HEK293T (cell line): ENCODE results near the gene LHPP.

Source experiments
- CTCF ChIA-PET: fragments of 350-600 bp; formaldehyde crosslinking; extraction: SDS; loops from one replicate; lab custom pipeline; 2021; ENCODE audit warnings: antibody characterized with exemption, inconsistent platforms; lab: Yijun Ruan, JAX
- POLR2A ChIA-PET: fragments of 350-600 bp; formaldehyde crosslinking; extraction: SDS; loops from one replicate; lab custom pipeline; 2020; ENCODE audit warnings: antibody characterized with exemption, inconsistent platforms; lab: Yijun Ruan, JAX
- DNase-seq: peaks from one replicate; pipeline ENCODE4 v3.0.0; 2012; ENCODE audit warnings: mixed read lengths; ENCODE audit errors: extremely low spot score
- ARNT ChIP-seq: fragments of 450-650 bp; IDR thresholded peaks from 2 replicates; pipeline ENCODE4 v1.6.1; 2017; ENCODE audit warnings: mild to moderate bottlenecking
- BHLHE40 ChIP-seq: fragments of 450-650 bp; IDR thresholded peaks from 2 replicates; pipeline ENCODE4 v1.6.1; 2016; ENCODE audit warnings: mild to moderate bottlenecking, moderate library complexity, borderline replicate concordance
- CTBP1 ChIP-seq: fragments of 450-650 bp; IDR thresholded peaks from 2 replicates; pipeline ENCODE4 v1.6.1; 2016; ENCODE audit warnings: borderline replicate concordance
- ELF4 ChIP-seq: fragments of 450-650 bp; IDR thresholded peaks from 2 replicates; pipeline ENCODE4 v1.6.1; 2017; ENCODE audit warnings: antibody characterized with exemption
- FOXA1 ChIP-seq: fragments of 450-650 bp; IDR thresholded peaks from 2 replicates; pipeline ENCODE4 v1.6.1; 2016; ENCODE audit warnings: mild to moderate bottlenecking
- FOXK2 ChIP-seq: fragments of 450-650 bp; IDR thresholded peaks from 2 replicates; pipeline ENCODE4 v1.6.1; 2016; ENCODE audit warnings: mild to moderate bottlenecking
- FOXM1 ChIP-seq: fragments of 450-650 bp; IDR thresholded peaks from 2 replicates; pipeline ENCODE4 v1.6.1; 2017; ENCODE audit warnings: mild to moderate bottlenecking, borderline replicate concordance
- HDGF ChIP-seq: fragments of 450-650 bp; IDR thresholded peaks from 2 replicates; pipeline ENCODE4 v1.6.1; 2017; ENCODE audit warnings: antibody characterized with exemption, borderline replicate concordance
- L3MBTL2 ChIP-seq: fragments of 450-650 bp; conservative IDR thresholded peaks from 2 replicates; pipeline ENCODE4 v1.6.1; 2016; ENCODE audit warnings: mild to moderate bottlenecking
- LEF1 ChIP-seq: fragments of 450-650 bp; IDR thresholded peaks from 2 replicates; pipeline ENCODE4 v1.6.1; 2017; ENCODE audit warnings: mild to moderate bottlenecking, borderline replicate concordance
- NFRKB ChIP-seq: fragments of 450-650 bp; IDR thresholded peaks from 2 replicates; pipeline ENCODE4 v1.6.1; 2016; ENCODE audit warnings: mild to moderate bottlenecking, moderate library complexity
- PKNOX1 ChIP-seq: fragments of 450-650 bp; IDR thresholded peaks from 2 replicates; pipeline ENCODE4 v1.6.1; 2016
- SP1 ChIP-seq: fragments of 450-650 bp; IDR thresholded peaks from 2 replicates; pipeline ENCODE4 v1.6.1; 2017
- SUZ12 ChIP-seq: fragments of 450-650 bp; IDR thresholded peaks from 2 replicates; pipeline ENCODE4 v1.6.1; 2016; ENCODE audit warnings: mild to moderate bottlenecking
- TARDBP ChIP-seq: fragments of 450-650 bp; IDR thresholded peaks from 2 replicates; pipeline ENCODE4 v1.6.1; 2016
- ZNF384 ChIP-seq: fragments of 450-650 bp; IDR thresholded peaks from 2 replicates; pipeline ENCODE4 v1.6.1; 2016

Gene LHPP

GRCh38 chr10:124462348-124462695, 699 bp downstream of the LHPP start:
- POLR2A ChIA-PET = interaction anchor here (0.7 to 1.7 kb wide), 3 partner anchors 9 to 166 kb away, joined by 3 to 6 read pairs (median 5); no protein-coding TSS in a partner anchor
- no peak for DNase-seq
- no peak for TF ChIP-seq LEF1
- no peak for TF ChIP-seq L3MBTL2
- TF ChIP-seq SUZ12 = no peak
- TF ChIP-seq ELF4 = no peak
- no peak for TF ChIP-seq ZNF384
- CTCF ChIA-PET = no interaction called here

GRCh38 chr10:124464028-124464965, 2.7 kb downstream of the LHPP start:
- ChIA-PET POLR2A (no interaction called here), CTCF (no interaction called here)
- DNase-seq = no peak

GRCh38 chr10:124465003-124465776, 3.6 kb downstream of the LHPP start:
- DNase-seq = no peak
- CTCF ChIA-PET = no interaction called here
- POLR2A ChIA-PET = no interaction called here
- TF ChIP-seq FOXM1 (no peak), ZNF384 (no peak), ELF4 (no peak), HDGF (no peak), BHLHE40 (no peak)

More at GRCh38 chr10:124464028-124464965, 2.7 kb downstream of the LHPP start:
- no peak for TF ChIP-seq CTBP1
- no peak for TF ChIP-seq TARDBP
- TF ChIP-seq FOXM1 = no peak
- TF ChIP-seq PKNOX1 = no peak
- no peak for TF ChIP-seq SUZ12
- no peak for TF ChIP-seq FOXA1
- no peak for TF ChIP-seq ZNF384
- TF ChIP-seq BHLHE40 = no peak
- no peak for TF ChIP-seq LEF1
- no peak for TF ChIP-seq HDGF
- no peak for TF ChIP-seq FOXK2
- TF ChIP-seq ELF4 = no peak
- no peak for TF ChIP-seq L3MBTL2
- TF ChIP-seq ARNT = no peak
- TF ChIP-seq SP1 = no peak
- no peak for TF ChIP-seq NFRKB

DNA sequence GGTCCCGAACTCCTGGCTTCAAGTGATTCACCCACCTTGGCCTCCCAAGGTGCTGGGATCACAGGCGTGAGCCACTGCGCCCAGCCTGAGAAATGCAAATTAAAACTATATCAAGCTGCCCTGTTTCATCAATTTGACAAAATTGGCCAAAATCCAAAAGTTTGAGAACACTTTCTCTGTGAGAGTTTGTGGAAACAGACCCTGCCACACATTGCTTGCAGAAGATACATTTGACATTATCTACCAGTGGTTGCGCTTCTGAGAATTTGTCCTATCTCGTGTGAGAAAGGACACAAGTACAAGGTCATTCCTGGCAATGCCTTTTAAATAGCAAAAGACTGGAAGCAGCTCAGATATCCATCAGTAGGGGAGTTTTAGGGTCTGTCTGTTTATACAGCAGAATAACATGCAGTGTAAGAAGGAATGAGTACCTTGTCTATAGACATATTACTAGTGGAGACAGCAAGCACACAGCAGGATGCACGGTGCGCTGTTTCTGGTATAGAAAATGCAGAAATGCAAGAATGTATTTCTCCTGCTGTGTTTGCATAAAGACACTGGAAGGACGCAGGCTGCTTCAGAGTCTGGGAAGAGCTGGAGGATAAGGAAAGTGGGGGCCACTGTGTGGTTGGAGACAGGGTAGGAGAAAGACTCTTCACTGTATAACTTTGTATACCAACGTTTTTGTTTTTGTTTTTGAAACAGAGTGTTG, 4.3 kb downstream of the LHPP start:
- CTCF ChIA-PET = no interaction called here
- no peak for DNase-seq
- TF ChIP-seq SP1 (no peak), SUZ12 (no peak), FOXM1 (no peak), HDGF (no peak), PKNOX1 (no peak), L3MBTL2 (no peak), ZNF384 (no peak), FOXK2 (no peak), LEF1 (no peak)
- POLR2A ChIA-PET = no interaction called here

DNA sequence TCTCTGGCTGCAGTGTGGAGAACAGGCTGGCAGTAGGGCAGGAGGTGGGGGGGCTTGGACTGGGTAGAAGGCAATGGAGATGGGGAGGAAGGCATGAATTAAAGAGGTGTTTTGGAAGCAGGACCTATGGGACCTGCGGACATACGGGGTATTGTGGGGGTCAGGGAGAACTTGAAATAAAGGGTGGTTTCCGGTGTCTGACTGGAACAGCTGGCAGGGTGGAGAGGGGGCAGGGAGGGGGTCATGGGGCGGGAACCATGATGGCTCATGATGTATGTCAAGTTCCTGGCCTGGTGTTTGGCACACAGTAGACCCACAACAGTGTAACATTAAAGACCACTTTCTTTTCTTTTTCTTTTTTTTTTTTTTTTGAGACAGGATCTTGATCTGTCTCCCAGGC, 5.5 kb downstream of the LHPP start:
- DNase-seq = no peak
- CTCF ChIA-PET = no interaction called here
- POLR2A ChIA-PET = no interaction called here
- TF ChIP-seq ARNT (no peak), FOXA1 (no peak), SP1 (no peak), HDGF (no peak), FOXK2 (no peak), PKNOX1 (no peak), CTBP1 (no peak), SUZ12 (no peak), BHLHE40 (no peak), FOXM1 (no peak), NFRKB (no peak), ZNF384 (no peak)
